ENCODE measurements around the gene NR2C2AP.
A peak's percentile ranks its signal among the peaks of the same experiment; 100 is the strongest.
"Not testable (repeated sequence)": the region's sequence is repeated elsewhere in the genome, so short reads cannot be mapped to it uniquely, and the experiment has no call there.

The NR2C2AP gene, protein sequence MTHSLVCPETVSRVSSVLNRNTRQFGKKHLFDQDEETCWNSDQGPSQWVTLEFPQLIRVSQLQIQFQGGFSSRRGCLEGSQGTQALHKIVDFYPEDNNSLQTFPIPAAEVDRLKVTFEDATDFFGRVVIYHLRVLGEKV

DNA sequence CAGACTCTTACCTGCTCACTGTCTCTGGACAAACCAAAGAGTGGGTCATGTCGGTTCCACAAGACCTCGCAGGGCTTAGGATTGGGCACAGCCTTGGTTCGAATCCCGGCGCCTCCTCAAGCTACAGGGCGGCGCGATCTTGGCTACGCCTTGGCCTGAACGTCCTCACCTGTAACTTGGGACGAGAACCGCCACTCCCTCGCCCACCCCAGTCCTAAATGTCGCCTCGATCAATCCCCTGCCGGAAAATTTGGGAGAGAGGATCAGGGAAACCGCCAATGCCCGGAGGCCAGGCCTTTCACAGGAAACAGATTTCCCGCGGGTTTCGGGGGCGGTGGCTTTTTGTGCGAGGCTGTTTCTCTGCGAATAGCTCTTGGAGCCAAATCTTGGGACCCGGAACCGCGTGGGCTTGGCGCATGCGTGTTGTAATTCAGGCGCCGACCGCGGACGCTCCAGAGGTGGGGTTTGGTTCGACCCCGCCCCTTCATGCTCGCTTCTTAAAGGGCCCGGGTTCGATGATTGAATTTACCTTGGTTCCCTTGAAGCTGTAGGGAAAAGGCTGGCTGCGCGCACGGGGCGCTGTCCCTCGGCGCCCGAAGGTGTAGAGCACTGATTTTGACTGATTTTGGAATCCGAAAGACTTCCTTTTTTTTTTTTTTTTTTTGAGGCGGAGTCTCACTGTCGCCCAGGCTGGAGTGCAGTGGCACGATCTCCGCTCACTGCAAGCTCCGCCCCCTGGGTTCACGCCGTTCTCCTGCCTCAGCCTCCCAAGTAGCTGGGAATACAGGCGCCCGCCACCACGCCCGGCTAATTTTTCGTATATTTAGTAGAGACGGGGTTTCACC lies at the start of gene NR2C2AP:
NR2C2AP (minus strand) TSS at position 403 of the 845 bp plus-strand sequence; CDS start at position 49, 354 bp downstream.
- DNase-seq (ENCODE audit: low read depth) = peak; percentile 88

DNA sequence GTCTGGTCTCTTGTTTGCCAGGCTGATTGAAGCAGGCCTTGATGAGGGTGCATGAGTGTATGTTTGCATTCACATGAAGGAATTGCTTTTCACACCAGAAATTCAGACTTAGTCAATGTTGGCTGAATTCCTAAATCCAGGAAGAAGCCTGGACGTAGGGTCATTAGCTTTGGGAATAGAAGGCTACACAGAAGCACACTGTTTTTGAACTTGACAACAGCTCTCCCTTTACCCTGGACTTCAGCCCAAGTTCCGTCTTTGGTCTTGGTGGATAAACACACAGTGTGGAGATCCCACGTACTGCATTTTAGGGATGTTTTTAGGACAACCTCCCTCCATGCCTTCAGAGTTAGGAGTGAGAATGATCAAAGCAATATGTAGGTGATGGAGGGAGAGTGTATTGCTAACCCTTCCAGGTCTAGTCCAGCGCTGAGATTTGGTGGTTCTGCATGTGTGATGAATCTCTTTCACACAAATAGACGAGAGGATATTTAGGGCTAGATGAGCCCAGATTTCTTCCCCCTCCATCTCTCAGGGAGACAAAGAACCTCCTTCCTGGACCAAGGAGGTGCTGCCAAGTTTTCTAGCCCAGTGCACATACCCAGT lies 47.1 kb upstream of the NR2C2AP start:
- no peak for DNase-seq (ENCODE audit: low read depth)

DNA sequence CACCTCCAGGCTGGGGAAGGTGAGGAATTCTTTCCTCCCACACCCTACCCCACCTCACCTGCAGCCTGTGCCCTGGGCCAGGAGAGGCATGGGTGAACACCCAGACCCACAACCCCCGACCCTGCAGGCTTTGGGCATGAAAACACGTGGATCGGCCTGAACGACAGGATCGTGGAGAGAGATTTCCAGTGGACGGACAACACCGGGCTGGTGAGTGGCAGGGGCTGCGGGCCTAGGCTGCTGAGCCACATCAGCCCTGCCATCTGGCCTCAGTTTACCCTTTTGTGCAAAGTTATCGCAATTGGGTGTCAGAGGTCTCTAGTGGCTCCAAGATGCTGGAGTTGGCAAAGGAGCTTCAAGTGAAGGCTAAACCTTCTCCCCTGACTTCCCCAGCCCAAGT lies 37.3 kb upstream of the NR2C2AP start:
- no peak for DNase-seq (ENCODE audit: low read depth)

GRCh38 chr19:19239675-19240074 lies 36.5 kb upstream of the NR2C2AP start:
- DNase-seq (ENCODE audit: low read depth) = no peak

GRCh38 chr19:19238126-19238894 lies 35.1 kb upstream of the NR2C2AP start:
- no peak for DNase-seq (ENCODE audit: low read depth)

GRCh38 chr19:19236173-19236572 lies 33.0 kb upstream of the NR2C2AP start:
- no peak for DNase-seq (ENCODE audit: low read depth)

DNA sequence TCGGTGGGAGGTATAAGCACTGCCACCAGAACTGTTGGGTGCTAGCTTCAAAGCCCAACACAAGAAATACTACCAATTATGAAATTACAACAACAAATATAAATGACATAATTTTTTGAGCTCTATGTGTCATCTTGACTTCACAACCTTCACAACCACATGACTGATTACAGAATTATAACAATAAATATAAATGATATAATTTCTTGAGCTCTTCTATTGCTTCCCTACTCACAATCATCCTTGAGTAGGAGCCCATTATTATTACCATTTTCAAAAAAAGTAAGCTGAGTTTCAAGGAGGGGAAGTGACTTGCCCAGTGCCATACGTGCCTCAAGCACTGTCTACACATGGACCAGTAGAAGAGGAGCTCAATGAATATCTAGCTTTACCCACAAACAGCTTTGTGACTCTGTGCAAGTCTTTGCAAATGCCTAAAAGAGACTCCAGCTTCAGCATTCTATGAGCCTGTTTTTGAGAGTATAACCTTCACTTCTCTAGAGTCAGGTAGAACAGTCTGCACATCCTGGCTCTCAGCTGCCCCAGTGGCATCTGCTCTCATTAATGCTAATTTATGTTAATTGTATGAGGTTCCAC lies 31.1 kb upstream of the NR2C2AP start:
- no peak for DNase-seq (ENCODE audit: low read depth)

DNA sequence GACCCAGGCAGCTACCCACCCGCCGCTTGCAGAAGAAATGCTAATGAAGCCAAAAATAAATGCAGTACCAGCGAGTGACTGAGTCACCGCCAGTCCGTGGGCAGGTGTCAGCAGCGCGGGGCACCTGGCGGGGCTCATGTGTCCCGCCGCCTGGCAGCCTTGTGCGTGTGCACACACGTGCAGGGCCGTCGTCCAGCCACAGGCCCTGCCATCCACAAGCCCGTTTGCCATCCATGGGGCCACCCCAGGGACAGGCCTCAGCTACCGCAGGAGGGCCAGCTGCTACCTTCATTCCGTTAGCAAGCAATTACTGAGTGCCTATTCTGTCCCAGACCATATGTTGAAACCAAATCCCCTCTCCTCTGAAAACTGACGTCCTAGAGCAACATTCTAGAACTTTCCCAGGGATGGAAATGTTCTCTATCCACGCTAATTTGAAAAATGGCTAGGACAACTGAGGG lies 29.1 kb upstream of the NR2C2AP start:
- DNase-seq (ENCODE audit: low read depth) = no peak

- DNase-seq (ENCODE audit: low read depth) = no peak
These were observed 27.8 kb upstream of the NR2C2AP start for GRCh38 chr19:19230999-19231398.

GRCh38 chr19:19229701-19230100 lies 26.5 kb upstream of the NR2C2AP start:
- DNase-seq (ENCODE audit: low read depth) = no peak

GRCh38 chr19:19227217-19227616 lies 24.0 kb upstream of the NR2C2AP start:
- DNase-seq (ENCODE audit: low read depth) = no peak

DNA sequence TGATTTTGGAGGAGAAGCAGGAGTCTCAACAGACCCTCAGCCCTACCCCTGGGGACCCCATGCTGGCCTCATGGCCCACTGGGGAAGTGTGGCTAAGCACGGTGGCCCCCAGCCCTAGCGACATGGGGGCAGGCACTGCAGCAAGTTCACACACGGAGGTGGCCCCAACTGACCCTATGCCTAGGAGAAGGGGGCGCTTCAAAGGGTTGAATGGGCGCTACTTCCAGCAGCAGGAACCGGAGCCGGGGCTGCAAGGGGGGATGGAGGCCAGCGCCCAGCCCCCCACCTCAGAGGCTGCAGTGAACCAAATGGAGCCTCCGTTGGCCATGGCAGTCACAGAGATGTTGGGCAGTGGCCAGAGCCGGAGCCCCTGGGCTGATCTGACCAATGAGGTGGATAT lies 23.4 kb upstream of the NR2C2AP start:
- DNase-seq (ENCODE audit: low read depth) = no peak

DNA sequence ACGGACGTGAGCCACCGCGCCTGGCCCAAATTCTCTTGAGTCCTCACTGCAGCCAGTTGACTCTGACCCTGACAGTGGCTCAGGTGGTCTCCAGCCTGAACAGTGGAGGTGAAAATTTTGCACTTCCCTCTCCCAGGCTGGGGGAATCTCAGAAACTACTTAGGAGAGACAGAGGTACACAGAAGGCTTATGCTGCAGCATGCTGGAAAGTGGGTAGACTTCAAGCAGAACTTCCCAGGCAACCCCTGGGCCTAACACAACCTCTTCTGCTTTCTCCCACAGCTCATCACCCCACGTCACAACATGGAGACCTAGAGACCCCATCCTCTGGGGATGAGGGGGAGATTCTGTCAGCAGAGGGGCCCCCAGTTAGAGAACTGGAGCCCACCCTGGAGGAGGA lies 23.0 kb upstream of the NR2C2AP start:
- no peak for DNase-seq (ENCODE audit: low read depth)

DNA sequence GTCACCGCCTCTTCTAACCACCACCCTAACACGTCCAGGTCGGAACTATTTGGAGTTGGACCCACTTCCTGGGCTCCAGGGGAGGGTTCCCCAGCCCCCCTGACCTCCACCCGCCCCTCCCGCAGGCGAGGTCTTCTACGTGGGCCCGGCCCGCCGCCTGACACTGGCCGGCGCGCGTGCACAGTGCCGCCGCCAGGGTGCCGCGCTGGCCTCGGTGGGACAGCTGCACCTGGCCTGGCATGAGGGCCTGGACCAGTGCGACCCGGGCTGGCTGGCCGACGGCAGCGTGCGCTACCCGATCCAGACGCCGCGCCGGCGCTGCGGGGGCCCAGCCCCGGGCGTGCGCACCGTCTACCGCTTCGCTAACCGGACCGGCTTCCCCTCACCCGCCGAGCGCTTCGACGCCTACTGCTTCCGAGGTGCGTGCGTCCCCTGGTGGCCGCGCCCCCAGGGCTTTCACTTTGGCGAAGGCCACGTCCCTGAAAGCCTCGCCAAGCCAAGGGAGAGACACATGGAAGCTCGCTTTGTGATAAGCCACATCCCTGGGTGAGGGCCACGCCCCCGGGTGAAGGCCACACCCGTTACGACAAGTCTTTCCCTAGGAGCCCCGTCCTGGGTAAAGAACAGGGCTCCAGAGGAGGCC lies 21.8 kb upstream of the NR2C2AP start:
- DNase-seq (ENCODE audit: low read depth) = peak; percentile 66

DNA sequence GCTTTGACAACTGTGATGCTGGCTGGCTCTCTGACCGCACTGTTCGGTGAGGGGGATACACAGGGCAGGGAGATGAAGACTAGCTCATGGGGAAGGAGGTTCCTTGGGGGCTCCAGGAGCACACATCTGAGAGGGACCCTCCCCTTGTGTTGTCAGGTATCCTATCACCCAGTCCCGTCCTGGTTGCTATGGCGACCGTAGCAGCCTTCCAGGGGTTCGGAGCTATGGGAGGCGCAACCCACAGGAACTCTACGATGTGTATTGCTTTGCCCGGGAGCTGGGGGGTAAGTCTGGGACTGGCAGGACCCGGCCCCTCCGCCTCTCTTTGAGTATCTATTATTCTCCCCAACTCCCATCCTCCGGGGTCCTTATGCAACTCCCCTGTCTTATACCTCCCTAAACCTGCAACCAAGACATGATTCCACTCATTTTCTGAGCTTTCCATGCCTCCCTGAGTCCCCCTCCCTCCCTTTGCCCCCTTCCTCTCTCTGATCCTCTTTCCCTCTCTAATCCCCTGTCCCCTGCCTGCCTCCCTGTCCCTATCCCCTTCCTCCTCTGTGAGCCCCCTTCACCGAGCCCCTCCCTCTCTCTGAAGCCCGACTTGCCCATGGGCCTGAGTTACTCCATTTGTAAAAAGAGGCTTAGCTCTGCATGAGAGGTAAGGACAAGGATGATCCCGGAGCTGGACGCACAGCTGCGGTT lies 21.1 kb upstream of the NR2C2AP start:
- no peak for DNase-seq (ENCODE audit: low read depth)

GRCh38 chr19:19223636-19224035 lies 20.4 kb upstream of the NR2C2AP start:
- no peak for DNase-seq (ENCODE audit: low read depth)

- no peak for DNase-seq (ENCODE audit: low read depth)
These were observed 19.8 kb upstream of the NR2C2AP start for GRCh38 chr19:19223060-19223459.

- not testable (repeated sequence) for DNase-seq (ENCODE audit: low read depth)
These were observed 17.8 kb upstream of the NR2C2AP start for GRCh38 chr19:19221000-19221399.

DNA sequence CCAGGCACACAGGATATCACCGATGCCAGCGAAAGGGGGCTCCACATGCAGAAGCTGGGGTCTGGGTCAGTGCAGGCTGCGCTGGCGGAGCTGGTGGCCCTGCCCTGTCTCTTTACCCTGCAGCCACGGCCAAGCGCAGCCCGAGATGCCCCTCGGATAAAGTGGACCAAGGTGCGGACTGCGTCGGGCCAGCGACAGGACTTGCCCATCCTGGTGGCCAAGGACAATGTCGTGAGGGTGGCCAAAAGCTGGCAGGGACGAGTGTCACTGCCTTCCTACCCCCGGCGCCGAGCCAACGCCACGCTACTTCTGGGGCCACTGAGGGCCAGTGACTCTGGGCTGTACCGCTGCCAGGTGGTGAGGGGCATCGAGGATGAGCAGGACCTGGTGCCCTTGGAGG lies 15.7 kb upstream of the NR2C2AP start:
- no peak for DNase-seq (ENCODE audit: low read depth)

DNA sequence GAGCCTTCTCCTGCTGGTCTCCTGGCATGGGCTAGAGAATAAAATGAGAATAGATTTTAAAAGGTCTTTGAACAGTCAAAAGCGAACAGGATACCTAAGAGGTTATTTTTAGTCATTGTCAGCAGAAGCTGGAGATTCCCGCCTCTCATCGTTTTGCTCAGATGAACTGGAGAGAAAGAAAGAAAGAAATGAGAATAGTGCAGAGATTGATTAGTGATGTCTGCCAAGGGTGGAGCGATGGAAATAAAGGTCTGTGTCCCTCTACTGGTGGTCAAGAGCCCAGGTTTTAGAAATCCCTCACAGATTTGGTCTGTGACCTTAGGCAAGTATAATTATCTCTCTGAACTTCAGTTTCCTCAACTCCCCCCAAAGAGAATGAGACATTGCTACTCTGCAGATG lies 13.9 kb upstream of the NR2C2AP start:
- no peak for DNase-seq (ENCODE audit: low read depth)

GRCh38 chr19:19215792-19216191 lies 12.6 kb upstream of the NR2C2AP start:
- no peak for DNase-seq (ENCODE audit: low read depth)
